Upper lobe of left lung (tissue), 4 donors: Measurements from ENCODE around the gene TMEM132D.

Experiments used
- POLR2A ChIP-seq, 4 donors: fragments of 450-650 bp; IDR thresholded peaks; one replicate each; pipeline ENCODE4 v1.5.1; 2016 to 2017; ENCODE audit warnings: antibody characterized with exemption in 4 of 4, mild to moderate bottlenecking in 2 of 4
- POLR2AphosphoS5 ChIP-seq, 2 donors: sonication (generic); formaldehyde crosslinking; IDR thresholded peaks; one replicate each; pipeline ENCODE4 v1.5.1; 2017; ENCODE audit warnings: antibody characterized with exemption in 2 of 2
- TF ChIP-seq, protein P1 (sequence below), 6 experiments: fragments of 450-650 bp in 4 of 6; fragments of 200-600 bp in 2 of 6; sonication (generic) in 2 of 6; IDR thresholded peaks; one replicate each; pipeline ENCODE4 v1.5.1; 2016 to 2019; ENCODE audit warnings: antibody characterized with exemption in 6 of 6

DNA sequence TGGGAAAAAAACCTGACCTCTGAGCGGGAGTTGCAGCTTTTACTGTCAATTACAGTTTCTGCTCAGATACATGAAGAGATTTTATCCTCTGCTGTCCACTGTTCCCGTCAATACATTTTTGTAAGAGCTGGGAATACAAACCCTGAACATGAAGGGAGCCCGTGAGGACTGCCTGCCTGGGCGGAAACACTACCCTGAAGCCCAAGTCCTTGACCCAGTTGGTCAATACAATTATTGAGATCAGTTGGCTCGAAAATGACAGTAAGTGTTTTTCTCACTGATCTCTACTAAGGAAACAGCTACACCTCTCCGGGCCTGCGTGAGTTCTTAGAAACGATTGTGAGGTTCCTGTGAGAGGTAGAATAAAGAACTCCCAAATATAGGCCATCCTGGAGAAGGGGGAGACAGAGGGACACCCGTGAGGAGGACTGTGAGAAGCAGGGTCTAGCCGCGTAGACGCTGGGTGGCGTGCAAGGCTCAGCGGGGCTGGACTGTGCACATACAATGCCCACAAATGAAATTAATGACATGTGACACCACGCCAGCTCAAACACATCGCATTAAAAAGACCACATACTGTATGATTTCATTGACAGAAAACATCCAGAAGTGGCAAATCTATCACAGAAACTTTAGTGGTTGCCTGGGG, 509.5 kb downstream of the TMEM132D start:
- TF ChIP-seq, protein P1, sequence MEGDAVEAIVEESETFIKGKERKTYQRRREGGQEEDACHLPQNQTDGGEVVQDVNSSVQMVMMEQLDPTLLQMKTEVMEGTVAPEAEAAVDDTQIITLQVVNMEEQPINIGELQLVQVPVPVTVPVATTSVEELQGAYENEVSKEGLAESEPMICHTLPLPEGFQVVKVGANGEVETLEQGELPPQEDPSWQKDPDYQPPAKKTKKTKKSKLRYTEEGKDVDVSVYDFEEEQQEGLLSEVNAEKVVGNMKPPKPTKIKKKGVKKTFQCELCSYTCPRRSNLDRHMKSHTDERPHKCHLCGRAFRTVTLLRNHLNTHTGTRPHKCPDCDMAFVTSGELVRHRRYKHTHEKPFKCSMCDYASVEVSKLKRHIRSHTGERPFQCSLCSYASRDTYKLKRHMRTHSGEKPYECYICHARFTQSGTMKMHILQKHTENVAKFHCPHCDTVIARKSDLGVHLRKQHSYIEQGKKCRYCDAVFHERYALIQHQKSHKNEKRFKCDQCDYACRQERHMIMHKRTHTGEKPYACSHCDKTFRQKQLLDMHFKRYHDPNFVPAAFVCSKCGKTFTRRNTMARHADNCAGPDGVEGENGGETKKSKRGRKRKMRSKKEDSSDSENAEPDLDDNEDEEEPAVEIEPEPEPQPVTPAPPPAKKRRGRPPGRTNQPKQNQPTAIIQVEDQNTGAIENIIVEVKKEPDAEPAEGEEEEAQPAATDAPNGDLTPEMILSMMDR (IDR thresholded peaks at IDR 0.05) = no peak
- TF ChIP-seq POLR2AphosphoS5 (IDR thresholded peaks at IDR 0.05) (no peak), POLR2A (IDR thresholded peaks at IDR 0.05) (no peak)
